ENCODE measurements around the gene DIMT1.

The DIMT1 gene
- 20.9 to 44.4 (median 21.5) reads per million in 3 donors for total RNA-seq

GRCh38 chr5:62403411-62404250 lies at the start of gene DIMT1:
Gene DIMT1, minus strand, starts transcription at chr5:62403905. Its CDS starts 133 bp downstream, at chr5:62403772.
- Histone ChIP-seq H3K27me3 (replicated peaks; ENCODE audit: control insufficient read depth, insufficient read depth, low read length, poor library complexity, severe bottlenecking) (no peaks in the 10 kb centered on the region), H3K27ac (ENCODE audit: insufficient read depth, low read length, poor library complexity, severe bottlenecking) (peak within 1 kb of the TSS; percentile 94), H3K4me3 (ENCODE audit: insufficient read depth, low read depth, low read length, poor library complexity, severe bottlenecking) (peak within 1 kb of the TSS; percentile 99), H3K4me1 (ENCODE audit: control insufficient read depth, insufficient read depth, low read length, poor library complexity, severe bottlenecking) (peaks cover 9% of the 10 kb centered on the region), H3K9me3 (ENCODE audit: control insufficient read depth, low read length) (no peaks in the 10 kb centered on the region), H3K36me3 (ENCODE audit: control insufficient read depth, insufficient read depth, low read length) (peaks cover 15% of the 10 kb centered on the region)
- DNase-seq = peak; percentile 82 to 91 (median 88)

GRCh38 chr5:62450259-62450658 lies 46.6 kb upstream of the DIMT1 start:
- no peak for DNase-seq
- no peak overlapping the region for H3K27ac ChIP-seq (ENCODE audit: insufficient read depth, low read length, poor library complexity, severe bottlenecking)
- no peaks in the 10 kb centered on the region for H3K9me3 ChIP-seq (ENCODE audit: control insufficient read depth, low read length)
- no peak overlapping the region for H3K4me3 ChIP-seq (ENCODE audit: insufficient read depth, low read depth, low read length, poor library complexity, severe bottlenecking)
- H3K36me3 ChIP-seq (ENCODE audit: control insufficient read depth, insufficient read depth, low read length) = peaks cover 22% of the 10 kb centered on the region
- H3K4me1 ChIP-seq (ENCODE audit: control insufficient read depth, insufficient read depth, low read length, poor library complexity, severe bottlenecking) = no peaks in the 10 kb centered on the region
- H3K27me3 ChIP-seq (replicated peaks; ENCODE audit: control insufficient read depth, insufficient read depth, low read length, poor library complexity, severe bottlenecking) = no peaks in the 10 kb centered on the region

GRCh38 chr5:62448528-62448927 lies 44.8 kb upstream of the DIMT1 start:
- Histone ChIP-seq H3K9me3 (ENCODE audit: control insufficient read depth, low read length) (no peaks in the 10 kb centered on the region), H3K27ac (ENCODE audit: insufficient read depth, low read length, poor library complexity, severe bottlenecking) (no peak overlapping the region), H3K36me3 (ENCODE audit: control insufficient read depth, insufficient read depth, low read length) (peaks cover 24% of the 10 kb centered on the region), H3K4me3 (ENCODE audit: insufficient read depth, low read depth, low read length, poor library complexity, severe bottlenecking) (no peak overlapping the region), H3K27me3 (replicated peaks; ENCODE audit: control insufficient read depth, insufficient read depth, low read length, poor library complexity, severe bottlenecking) (no peaks in the 10 kb centered on the region), H3K4me1 (ENCODE audit: control insufficient read depth, insufficient read depth, low read length, poor library complexity, severe bottlenecking) (no peaks in the 10 kb centered on the region)
- no peak for DNase-seq

- Histone ChIP-seq H3K36me3 (ENCODE audit: control insufficient read depth, insufficient read depth, low read length) (no peaks in the 10 kb centered on the region), H3K4me1 (ENCODE audit: control insufficient read depth, insufficient read depth, low read length, poor library complexity, severe bottlenecking) (no peaks in the 10 kb centered on the region), H3K27me3 (replicated peaks; ENCODE audit: control insufficient read depth, insufficient read depth, low read length, poor library complexity, severe bottlenecking) (no peaks in the 10 kb centered on the region), H3K27ac (ENCODE audit: insufficient read depth, low read length, poor library complexity, severe bottlenecking) (no peak overlapping the region), H3K4me3 (ENCODE audit: insufficient read depth, low read depth, low read length, poor library complexity, severe bottlenecking) (no peak overlapping the region), H3K9me3 (ENCODE audit: control insufficient read depth, low read length) (no peaks in the 10 kb centered on the region)
- DNase-seq = no peak
These were observed 28.9 kb upstream of the DIMT1 start for GRCh38 chr5:62432621-62433064.

GRCh38 chr5:62431735-62432620 lies 28.3 kb upstream of the DIMT1 start:
- Histone ChIP-seq H3K9me3 (ENCODE audit: control insufficient read depth, low read length) (no peaks in the 10 kb centered on the region), H3K4me3 (ENCODE audit: insufficient read depth, low read depth, low read length, poor library complexity, severe bottlenecking) (no peak overlapping the region), H3K36me3 (ENCODE audit: control insufficient read depth, insufficient read depth, low read length) (no peaks in the 10 kb centered on the region), H3K27me3 (replicated peaks; ENCODE audit: control insufficient read depth, insufficient read depth, low read length, poor library complexity, severe bottlenecking) (no peaks in the 10 kb centered on the region), H3K4me1 (ENCODE audit: control insufficient read depth, insufficient read depth, low read length, poor library complexity, severe bottlenecking) (no peaks in the 10 kb centered on the region), H3K27ac (ENCODE audit: insufficient read depth, low read length, poor library complexity, severe bottlenecking) (no peak overlapping the region)
- no peak for DNase-seq

GRCh38 chr5:62424763-62425162 lies 21.1 kb upstream of the DIMT1 start:
- Histone ChIP-seq H3K4me3 (ENCODE audit: insufficient read depth, low read depth, low read length, poor library complexity, severe bottlenecking) (no peak overlapping the region), H3K4me1 (ENCODE audit: control insufficient read depth, insufficient read depth, low read length, poor library complexity, severe bottlenecking) (no peaks in the 10 kb centered on the region), H3K36me3 (ENCODE audit: control insufficient read depth, insufficient read depth, low read length) (no peaks in the 10 kb centered on the region), H3K27me3 (replicated peaks; ENCODE audit: control insufficient read depth, insufficient read depth, low read length, poor library complexity, severe bottlenecking) (no peaks in the 10 kb centered on the region), H3K9me3 (ENCODE audit: control insufficient read depth, low read length) (no peaks in the 10 kb centered on the region), H3K27ac (ENCODE audit: insufficient read depth, low read length, poor library complexity, severe bottlenecking) (no peak overlapping the region)
- DNase-seq = no peak

- H3K36me3 ChIP-seq (ENCODE audit: control insufficient read depth, insufficient read depth, low read length) = no peaks in the 10 kb centered on the region
- no peak overlapping the region for H3K4me3 ChIP-seq (ENCODE audit: insufficient read depth, low read depth, low read length, poor library complexity, severe bottlenecking)
- no peaks in the 10 kb centered on the region for H3K27me3 ChIP-seq (replicated peaks; ENCODE audit: control insufficient read depth, insufficient read depth, low read length, poor library complexity, severe bottlenecking)
- H3K27ac ChIP-seq (ENCODE audit: insufficient read depth, low read length, poor library complexity, severe bottlenecking) = no peak overlapping the region
- no peaks in the 10 kb centered on the region for H3K9me3 ChIP-seq (ENCODE audit: control insufficient read depth, low read length)
- peaks cover 3% of the 10 kb centered on the region for H3K4me1 ChIP-seq (ENCODE audit: control insufficient read depth, insufficient read depth, low read length, poor library complexity, severe bottlenecking)
- DNase-seq = no peak
These were observed 17.7 kb upstream of the DIMT1 start for GRCh38 chr5:62421414-62421813.

- DNase-seq = no peak
These were observed 15.9 kb upstream of the DIMT1 start for GRCh38 chr5:62419609-62420008.

GRCh38 chr5:62418462-62419076 lies 14.9 kb upstream of the DIMT1 start:
- no peak overlapping the region for H3K4me3 ChIP-seq (ENCODE audit: insufficient read depth, low read depth, low read length, poor library complexity, severe bottlenecking)
- H3K36me3 ChIP-seq (ENCODE audit: control insufficient read depth, insufficient read depth, low read length) = no peaks in the 10 kb centered on the region
- no peaks in the 10 kb centered on the region for H3K27me3 ChIP-seq (replicated peaks; ENCODE audit: control insufficient read depth, insufficient read depth, low read length, poor library complexity, severe bottlenecking)
- no peak overlapping the region for H3K27ac ChIP-seq (ENCODE audit: insufficient read depth, low read length, poor library complexity, severe bottlenecking)
- DNase-seq = no peak
- no peaks in the 10 kb centered on the region for H3K9me3 ChIP-seq (ENCODE audit: control insufficient read depth, low read length)
- peaks cover 7% of the 10 kb centered on the region for H3K4me1 ChIP-seq (ENCODE audit: control insufficient read depth, insufficient read depth, low read length, poor library complexity, severe bottlenecking)

More at GRCh38 chr5:62419609-62420008, 15.9 kb upstream of the DIMT1 start:
- Histone ChIP-seq H3K27me3 (replicated peaks; ENCODE audit: control insufficient read depth, insufficient read depth, low read length, poor library complexity, severe bottlenecking) (no peaks in the 10 kb centered on the region), H3K9me3 (ENCODE audit: control insufficient read depth, low read length) (no peaks in the 10 kb centered on the region), H3K36me3 (ENCODE audit: control insufficient read depth, insufficient read depth, low read length) (no peaks in the 10 kb centered on the region), H3K4me3 (ENCODE audit: insufficient read depth, low read depth, low read length, poor library complexity, severe bottlenecking) (no peak overlapping the region), H3K27ac (ENCODE audit: insufficient read depth, low read length, poor library complexity, severe bottlenecking) (no peak overlapping the region), H3K4me1 (ENCODE audit: control insufficient read depth, insufficient read depth, low read length, poor library complexity, severe bottlenecking) (peaks cover 3% of the 10 kb centered on the region)

Data from effector memory CD4-positive, alpha-beta T cell (primary cell).